ENCODE results near the gene SLITRK5.

DNA sequence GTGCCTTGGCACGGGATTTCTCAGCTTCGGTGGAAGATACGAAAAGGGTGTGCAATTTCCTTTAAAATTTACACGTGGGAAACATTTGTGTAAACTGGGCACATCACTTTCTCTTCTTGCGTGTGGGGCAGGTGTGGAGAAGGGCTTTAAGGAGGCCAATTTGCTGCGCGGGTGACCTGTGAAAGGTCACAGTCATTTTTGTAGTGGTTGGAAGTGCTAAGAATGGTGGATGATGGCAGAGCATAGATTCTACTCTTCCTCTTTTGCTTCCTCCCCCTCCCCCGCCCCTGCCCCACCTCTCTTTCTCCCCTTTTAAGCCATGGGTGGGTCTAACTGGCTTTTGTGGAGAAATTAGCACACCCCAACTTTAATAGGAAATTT is 7.2 kb downstream of the SLITRK5 start:
- TF ChIP-seq, protein P1, sequence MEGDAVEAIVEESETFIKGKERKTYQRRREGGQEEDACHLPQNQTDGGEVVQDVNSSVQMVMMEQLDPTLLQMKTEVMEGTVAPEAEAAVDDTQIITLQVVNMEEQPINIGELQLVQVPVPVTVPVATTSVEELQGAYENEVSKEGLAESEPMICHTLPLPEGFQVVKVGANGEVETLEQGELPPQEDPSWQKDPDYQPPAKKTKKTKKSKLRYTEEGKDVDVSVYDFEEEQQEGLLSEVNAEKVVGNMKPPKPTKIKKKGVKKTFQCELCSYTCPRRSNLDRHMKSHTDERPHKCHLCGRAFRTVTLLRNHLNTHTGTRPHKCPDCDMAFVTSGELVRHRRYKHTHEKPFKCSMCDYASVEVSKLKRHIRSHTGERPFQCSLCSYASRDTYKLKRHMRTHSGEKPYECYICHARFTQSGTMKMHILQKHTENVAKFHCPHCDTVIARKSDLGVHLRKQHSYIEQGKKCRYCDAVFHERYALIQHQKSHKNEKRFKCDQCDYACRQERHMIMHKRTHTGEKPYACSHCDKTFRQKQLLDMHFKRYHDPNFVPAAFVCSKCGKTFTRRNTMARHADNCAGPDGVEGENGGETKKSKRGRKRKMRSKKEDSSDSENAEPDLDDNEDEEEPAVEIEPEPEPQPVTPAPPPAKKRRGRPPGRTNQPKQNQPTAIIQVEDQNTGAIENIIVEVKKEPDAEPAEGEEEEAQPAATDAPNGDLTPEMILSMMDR (IDR thresholded peaks at IDR 0.05) = no peak
- no peak for TF ChIP-seq POLR2AphosphoS5 (IDR thresholded peaks at IDR 0.05)

All from transverse colon (tissue), 4 donors.